Kidney capillary endothelial cell (primary cell): ENCODE measurements around the gene CCDC33.
A peak's percentile ranks its signal among the peaks of the same experiment; 100 is the strongest.

Experiments
- DNase-seq: peaks from one replicate; pipeline ENCODE4 v3.0.0-alpha.2; 2018; ENCODE audit warnings: low spot score

CCDC33 gene

DNA sequence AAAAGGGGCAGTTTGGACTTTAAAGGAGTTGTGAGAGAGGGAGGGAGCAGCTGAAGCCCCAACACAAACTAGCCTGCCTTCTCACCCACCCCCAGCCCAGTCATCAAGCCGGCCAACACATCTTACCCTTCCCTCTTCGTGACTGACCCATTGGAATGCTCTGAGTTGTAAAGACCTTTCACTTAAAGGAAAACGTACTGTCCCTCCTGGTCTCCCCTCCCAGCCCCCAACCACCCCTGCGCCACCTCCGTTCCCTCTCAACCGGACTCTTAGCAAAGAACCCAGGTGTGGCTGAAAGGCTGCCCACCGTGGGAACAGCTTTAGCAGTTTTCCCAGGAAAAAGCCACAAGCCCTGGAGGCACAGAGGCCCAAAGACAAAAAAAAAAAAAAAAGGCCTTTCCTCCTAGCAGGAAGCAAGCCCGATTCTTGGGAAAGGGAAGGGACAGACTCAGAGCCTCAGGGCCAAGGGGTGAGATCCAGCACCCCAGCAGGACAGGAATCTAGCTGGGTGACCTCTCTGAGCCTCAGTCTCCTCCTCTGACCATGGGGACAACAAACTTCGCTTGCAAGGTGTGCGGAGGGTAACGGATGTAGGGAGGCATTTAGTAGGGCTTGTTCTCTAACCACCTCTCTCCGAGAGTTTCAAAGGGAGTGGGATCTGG is 128.9 kb downstream of the CCDC33 start:
- no peak for DNase-seq

DNA sequence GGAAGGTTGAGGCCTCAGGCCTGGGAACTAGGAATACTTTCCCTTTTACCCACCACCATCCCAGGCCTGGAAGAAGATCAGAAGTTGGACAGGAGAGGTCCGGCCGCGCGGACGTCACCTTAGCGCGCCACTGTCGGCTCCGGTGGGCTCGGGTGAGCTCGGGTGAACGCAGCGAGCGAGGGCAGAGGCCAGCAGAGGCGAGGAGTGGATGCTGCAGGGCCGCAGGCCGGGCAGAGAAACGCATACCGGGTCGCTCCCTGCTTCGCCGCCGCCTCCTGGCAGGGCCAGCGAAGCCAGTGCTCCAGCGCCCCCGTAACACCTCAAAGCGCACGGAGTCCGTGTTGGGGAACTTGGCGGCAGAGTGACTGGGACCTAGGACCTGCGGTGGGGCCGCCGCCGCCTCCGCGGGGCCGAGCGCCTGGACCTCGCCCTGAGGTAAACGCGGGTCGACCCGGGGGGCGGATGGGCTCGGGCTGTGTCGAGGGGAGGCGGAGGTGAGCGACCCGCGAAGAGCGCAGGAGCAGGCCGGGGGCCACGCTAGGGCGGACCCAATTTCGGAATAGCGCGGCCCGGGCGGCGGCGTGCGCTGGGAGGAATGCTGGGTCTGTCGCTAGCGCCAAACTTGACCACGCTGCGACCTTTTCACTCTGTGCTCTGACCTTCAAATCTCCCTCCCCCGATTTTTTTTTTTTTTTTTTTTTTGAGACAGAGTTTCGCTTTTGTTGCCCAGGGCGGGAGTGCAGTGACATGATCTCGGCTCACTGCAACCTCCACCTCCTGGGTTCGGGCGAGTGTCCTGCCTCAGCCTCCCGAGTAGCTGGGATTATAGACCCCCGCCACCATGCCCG is 129.7 kb downstream of the CCDC33 start:
- DNase-seq = peak; percentile 46

- no peak for DNase-seq
These were observed 131.2 kb downstream of the CCDC33 start, which contains the start of gene CYP11A1 for GRCh38 chr15:74367296-74367854. Gene CYP11A1 (minus strand): TSS chr15:74367646. CDS start chr15:74367585, 61 bp downstream.

DNA sequence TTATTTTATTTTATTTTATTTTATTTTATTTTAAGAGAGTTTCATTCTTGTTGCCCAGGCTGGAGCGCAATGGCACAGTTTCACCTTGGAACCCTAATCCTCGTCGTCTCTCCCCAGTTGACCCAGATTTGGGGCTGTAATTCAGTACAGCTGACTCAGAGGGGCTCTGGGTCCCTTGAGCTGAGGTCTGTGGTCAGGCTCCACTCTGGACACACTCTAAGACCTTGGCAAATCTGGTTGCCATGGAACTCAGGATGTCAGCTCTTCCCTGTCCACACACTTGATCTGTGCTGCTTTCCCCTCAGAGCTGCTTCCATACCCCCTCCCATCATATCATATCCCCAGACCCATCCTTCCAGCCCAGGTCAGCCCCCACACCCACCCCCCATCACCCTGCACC is 132.0 kb downstream of the CCDC33 start:
- no peak for DNase-seq

DNA sequence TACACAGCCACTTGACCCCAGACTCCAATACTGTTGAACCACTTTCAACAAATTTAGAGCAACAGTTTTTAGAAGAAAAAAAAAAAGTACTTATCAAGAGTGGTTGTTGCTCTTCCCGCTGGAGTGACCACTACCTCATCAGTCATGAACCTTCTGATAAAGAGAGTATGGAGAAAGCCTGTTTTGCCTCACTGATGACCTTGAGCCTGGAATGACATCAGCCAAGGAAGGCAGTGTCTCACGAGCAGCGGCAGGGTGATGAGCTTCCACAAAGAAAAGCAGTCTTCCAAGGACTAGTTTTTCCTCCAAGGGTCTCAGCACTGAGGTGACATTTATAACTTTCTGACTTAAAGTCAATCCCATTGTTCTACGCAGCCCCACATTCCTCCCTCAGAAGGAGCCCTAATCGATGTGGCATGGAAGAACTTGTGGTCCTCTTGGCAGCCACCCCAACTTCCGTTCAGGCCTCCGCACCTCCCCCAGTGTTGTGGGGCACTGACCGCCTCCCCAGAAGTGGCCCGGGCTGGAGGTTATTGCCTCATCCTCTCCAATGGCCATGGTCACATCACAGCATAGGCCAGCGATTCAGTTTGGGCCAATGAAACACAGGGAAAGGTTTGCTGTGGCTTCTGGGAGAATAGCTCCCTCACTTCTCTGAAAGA is 133.1 kb downstream of the CCDC33 start:
- DNase-seq = no peak

DNA sequence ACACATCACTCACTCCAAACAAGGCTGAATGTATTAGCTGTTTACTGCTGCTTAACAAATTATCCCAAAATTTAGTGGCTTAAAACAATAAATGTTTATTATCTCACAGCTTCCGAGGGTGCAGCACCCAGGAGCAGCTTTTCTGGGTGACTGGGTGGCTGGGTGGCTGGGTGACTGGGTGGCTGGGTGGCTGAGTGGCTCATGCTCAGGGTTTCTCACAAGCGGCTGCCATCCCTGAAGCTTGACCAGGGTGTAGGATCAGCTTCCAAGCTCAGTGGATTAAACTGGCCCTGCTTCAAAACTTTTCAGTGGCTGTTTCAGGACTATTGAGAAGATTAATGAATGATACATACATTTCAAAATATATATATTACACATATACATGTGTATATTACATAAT is 133.6 kb downstream of the CCDC33 start:
- DNase-seq = no peak

- no peak for DNase-seq
These were observed 134.3 kb downstream of the CCDC33 start for GRCh38 chr15:74370471-74370870.

- DNase-seq = no peak
These were observed 137.0 kb downstream of the CCDC33 start for GRCh38 chr15:74373056-74373650.

DNA sequence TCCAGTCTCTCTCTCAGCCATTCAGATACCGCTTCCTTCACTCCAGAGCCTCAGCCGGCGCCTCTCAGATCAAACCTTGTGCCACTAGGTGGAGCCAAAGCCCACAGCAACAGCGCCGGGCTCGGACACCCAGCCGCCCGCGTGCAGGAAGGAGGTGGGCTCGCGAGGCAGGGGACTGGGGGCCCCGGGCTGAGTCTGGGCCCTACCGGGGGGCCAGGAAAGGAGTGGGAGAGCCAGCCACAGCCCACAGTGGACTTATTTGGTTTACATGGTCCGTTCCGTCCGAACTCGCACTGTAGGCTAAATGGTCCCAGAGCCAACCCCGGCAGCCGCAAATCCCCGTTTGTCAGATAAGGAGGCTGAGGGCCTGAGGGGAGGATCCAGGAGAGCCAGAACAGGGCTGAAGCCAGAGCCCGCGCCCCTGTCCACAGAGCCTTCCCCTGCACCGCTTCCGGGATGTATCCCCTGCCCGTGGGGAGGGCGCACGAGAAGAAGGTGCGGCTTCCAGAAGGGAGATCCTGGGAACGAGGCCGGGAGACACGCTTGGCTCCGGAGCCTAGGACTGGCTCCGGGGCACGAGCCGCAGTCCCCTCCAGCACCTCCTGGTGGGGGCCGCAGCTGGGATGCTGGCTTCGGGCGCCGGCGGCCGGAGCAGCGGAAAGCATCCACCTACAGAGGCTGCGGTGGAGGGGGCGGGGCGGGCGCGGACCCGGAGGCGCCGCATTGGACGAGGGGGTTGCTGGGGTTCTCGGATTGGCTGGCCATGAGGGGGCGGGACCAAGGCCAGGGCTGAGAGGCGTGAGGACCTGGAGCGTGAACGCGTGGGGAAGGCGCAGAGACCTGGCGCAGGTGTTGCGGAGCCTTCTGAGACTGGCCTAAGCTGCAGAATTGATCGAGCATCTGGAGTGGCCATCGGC is 137.9 kb downstream of the CCDC33 start:
- peak; percentile 81 for DNase-seq

GRCh38 chr15:74374648-74375302 is 138.6 kb downstream of the CCDC33 start:
- no peak for DNase-seq

DNA sequence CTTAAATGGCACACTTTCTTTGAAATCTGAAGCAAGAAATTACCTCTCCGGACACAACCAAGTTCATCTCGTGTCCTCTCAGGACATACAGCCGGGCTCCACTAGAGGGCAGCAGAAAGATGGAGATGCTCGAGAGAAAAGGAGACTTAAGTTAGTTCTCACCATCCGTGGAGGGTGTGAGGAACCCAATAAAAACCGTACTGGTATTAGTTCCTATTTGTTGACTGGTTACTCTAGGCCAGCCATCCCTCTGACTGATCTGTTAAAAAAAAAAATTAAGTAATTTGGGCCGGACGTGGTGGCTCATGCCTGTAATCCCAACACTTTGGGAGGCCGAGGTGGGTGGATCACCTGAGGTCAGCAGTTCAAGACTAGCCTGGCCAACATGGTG is 139.2 kb downstream of the CCDC33 start:
- DNase-seq = peak; percentile 88

- no peak for DNase-seq
These were observed 140.1 kb downstream of the CCDC33 start for GRCh38 chr15:74376226-74376625.

GRCh38 chr15:74376825-74377581 is 140.9 kb downstream of the CCDC33 start:
- no peak for DNase-seq

DNA sequence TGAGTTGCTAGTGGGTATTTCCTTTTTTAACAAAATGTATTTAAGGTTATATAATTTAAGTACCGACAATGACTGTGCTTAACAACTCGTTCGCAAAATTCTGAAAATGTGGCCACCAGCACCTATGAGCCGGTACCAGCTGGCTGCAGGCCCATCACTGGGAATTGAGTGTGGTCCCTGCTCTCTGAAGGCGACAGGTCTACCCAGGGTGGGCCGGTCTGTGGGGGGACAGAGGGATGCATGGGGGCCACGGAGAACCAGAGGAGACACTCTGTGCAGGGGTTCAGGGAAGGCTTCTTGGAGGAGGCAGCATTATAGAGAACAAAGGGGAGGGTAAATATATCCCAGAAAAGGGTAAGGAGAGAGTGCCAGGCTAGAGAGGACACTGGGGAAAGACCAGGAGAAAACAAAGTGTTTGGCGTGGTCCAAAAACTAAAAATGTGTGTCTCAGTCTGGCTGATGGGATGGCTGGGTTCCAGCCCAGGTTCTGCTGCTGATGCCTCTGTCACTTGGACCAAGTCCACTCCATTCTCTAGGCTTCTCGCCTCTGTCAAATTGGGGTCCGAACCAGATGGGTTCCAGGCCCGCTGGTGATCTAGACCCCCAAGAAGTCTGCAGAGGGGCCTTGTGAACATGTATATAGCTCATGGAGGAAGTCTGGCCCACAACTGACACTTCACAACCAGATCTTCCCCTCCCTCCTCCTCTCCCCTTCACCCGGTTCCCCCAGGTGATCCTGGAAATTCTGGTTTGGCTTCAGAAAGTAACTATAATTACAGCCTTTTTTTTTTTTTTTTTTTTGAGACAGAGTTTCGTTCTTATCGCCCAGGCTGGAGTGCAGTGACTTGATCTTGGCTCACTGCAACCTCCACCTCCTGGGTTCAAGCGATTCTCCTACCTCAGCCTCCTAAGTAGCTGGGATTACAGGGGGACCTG is 142.0 kb downstream of the CCDC33 start:
- no peak for DNase-seq

- DNase-seq = no peak
These were observed 142.7 kb downstream of the CCDC33 start for GRCh38 chr15:74378848-74379247.

DNA sequence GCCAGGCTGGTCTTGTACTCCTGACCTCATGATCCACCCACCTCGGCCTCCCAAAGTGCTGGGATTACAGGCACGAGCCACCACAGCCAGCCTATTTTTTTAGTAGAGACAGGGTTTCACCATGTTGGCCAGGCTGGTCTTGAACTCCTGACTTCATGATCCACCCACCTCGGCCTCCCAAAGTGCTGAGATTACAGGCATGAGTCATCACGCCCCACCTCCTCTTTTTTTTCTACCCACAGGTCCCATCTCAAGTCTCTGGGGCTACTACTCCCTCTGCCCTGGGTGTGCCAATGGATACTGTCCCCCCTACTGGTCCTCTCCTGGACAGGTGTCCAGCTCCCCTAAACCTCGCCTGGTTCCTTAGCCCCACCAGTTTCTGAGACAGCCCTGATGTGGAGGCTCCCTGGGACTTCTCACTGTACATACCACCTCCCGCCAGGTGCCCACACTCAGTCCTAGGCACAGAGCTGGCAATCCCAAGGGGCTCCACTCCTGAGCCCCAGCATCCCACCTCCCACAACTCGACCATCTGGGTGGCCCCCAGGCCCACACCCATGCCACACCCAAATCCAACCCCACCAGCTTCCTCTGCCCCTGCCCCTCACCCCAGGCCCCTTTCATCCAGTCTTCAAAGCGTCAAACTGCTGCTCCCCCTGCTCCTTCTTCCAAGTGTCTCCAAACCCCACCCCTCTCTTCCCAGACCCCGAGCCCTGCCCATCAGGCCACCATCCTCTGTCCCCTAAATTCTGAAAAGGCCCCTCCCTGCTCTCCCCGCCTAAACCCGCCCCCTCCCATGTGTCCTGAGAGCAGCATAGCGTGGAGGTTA is 144.4 kb downstream of the CCDC33 start:
- DNase-seq = no peak

GRCh38 chr15:74381190-74381453 is 145.0 kb downstream of the CCDC33 start:
- DNase-seq = no peak

GRCh38 chr15:74381481-74381880 is 145.4 kb downstream of the CCDC33 start:
- no peak for DNase-seq
